Trophoblast cell (in vitro differentiated cells and primary cell): ENCODE results near the gene MAPK7.

Source experiments
- DNase-seq, 2 donors: peaks; one replicate each; pipeline ENCODE4 v3.0.0-alpha.2; 2016
- H2AFZ ChIP-seq: 2 replicates; pipeline ENCODE4 v1.6.1; 2013; ENCODE audit warnings: low read length, moderate library complexity, mild to moderate bottlenecking; ENCODE audit not compliant: insufficient read depth, poor library complexity
- H2AK5ac ChIP-seq: 2 replicates; pipeline ENCODE4 v1.6.1; 2013; ENCODE audit warnings: mild to moderate bottlenecking, low read length
- H2BK120ac ChIP-seq: 2 replicates; pipeline ENCODE4 v1.6.1; 2013; ENCODE audit warnings: low read length, mild to moderate bottlenecking, moderate library complexity; ENCODE audit not compliant: insufficient read depth, poor library complexity
- H2BK12ac ChIP-seq: 2 replicates; pipeline ENCODE4 v1.6.1; 2013; ENCODE audit warnings: mild to moderate bottlenecking, low read length, moderate library complexity
- H2BK5ac ChIP-seq: 2 replicates; pipeline ENCODE4 v1.6.1; 2013; ENCODE audit warnings: low read length, low read depth, moderate library complexity, mild to moderate bottlenecking; ENCODE audit not compliant: poor library complexity
- H3K14ac ChIP-seq: 2 replicates; pipeline ENCODE4 v1.6.1; 2013; ENCODE audit warnings: mild to moderate bottlenecking, low read length
- H3K18ac ChIP-seq: 2 replicates; pipeline ENCODE4 v1.6.1; 2013; ENCODE audit warnings: mild to moderate bottlenecking, low read length
- H3K23ac ChIP-seq: 2 replicates; pipeline ENCODE4 v1.6.1; 2013; ENCODE audit warnings: low read length
- H3K27ac ChIP-seq: 2 replicates; pipeline ENCODE4 v1.5.1; 2013; ENCODE audit warnings: low read depth, mild to moderate bottlenecking, inconsistent platforms, low read length, moderate library complexity
- H3K27me3 ChIP-seq: 2 replicates; pipeline ENCODE4 v1.6.1; 2013; ENCODE audit warnings: inconsistent platforms, mild to moderate bottlenecking, low read length, moderate library complexity; ENCODE audit not compliant: insufficient read depth
- H3K36me3 ChIP-seq, 2 experiments: 1 replicate in 1 of 2; 2 replicates in 1 of 2; pipeline ENCODE4 v1.6.1; 2013; ENCODE audit warnings: low read length in 2 of 2, mild to moderate bottlenecking in 2 of 2, moderate library complexity in 1 of 2; ENCODE audit not compliant: insufficient read depth in 2 of 2, control insufficient read depth in 1 of 2
- H3K4ac ChIP-seq: 2 replicates; pipeline ENCODE4 v1.6.1; 2013; ENCODE audit warnings: low read depth, mild to moderate bottlenecking, low read length, moderate library complexity
- H3K4me1 ChIP-seq, 2 experiments: 1 replicate in 1 of 2; 2 replicates in 1 of 2; pipeline ENCODE4 v1.6.1; 2013; ENCODE audit warnings: low read length in 2 of 2, mild to moderate bottlenecking in 2 of 2, moderate library complexity in 1 of 2; ENCODE audit not compliant: insufficient read depth in 2 of 2, control insufficient read depth in 1 of 2
- H3K4me2 ChIP-seq: 2 replicates; pipeline ENCODE4 v1.6.1; 2013; ENCODE audit warnings: inconsistent platforms, mild to moderate bottlenecking, low read length, moderate library complexity
- H3K4me3 ChIP-seq: 2 replicates; pipeline ENCODE4 v1.5.1; 2013; ENCODE audit warnings: mild to moderate bottlenecking, low read depth, low read length, inconsistent platforms
- H3K79me1 ChIP-seq: one replicate; pipeline ENCODE4 v1.6.1; 2013; ENCODE audit warnings: low read length
- H3K79me2 ChIP-seq: 2 replicates; pipeline ENCODE4 v1.6.1; 2013; ENCODE audit warnings: low read length, mild to moderate bottlenecking; ENCODE audit not compliant: control insufficient read depth, insufficient read depth, poor library complexity
- H3K9ac ChIP-seq: 2 replicates; pipeline ENCODE4 v1.6.1; 2013; ENCODE audit warnings: mild to moderate bottlenecking, low read length
- H3K9me3 ChIP-seq: 2 replicates; pipeline ENCODE4 v1.6.1; 2013; ENCODE audit warnings: low read depth, mild to moderate bottlenecking, control low read depth, inconsistent platforms, low read length; ENCODE audit not compliant: insufficient read depth
- H4K12ac ChIP-seq: 2 replicates; pipeline ENCODE4 v1.6.1; 2013; ENCODE audit warnings: low read depth, mild to moderate bottlenecking, low read length, moderate library complexity
- H4K8ac ChIP-seq: 2 replicates; pipeline ENCODE4 v1.6.1; 2013; ENCODE audit warnings: low read depth, mild to moderate bottlenecking, low read length, moderate library complexity
- H4K91ac ChIP-seq: one replicate; pipeline ENCODE4 v1.6.1; 2013; ENCODE audit warnings: low read depth, mild to moderate bottlenecking, low read length, moderate library complexity
- WGBS: extraction: QIAGEN DNeasy Blood & Tissue Kit; methylation state at CpG from one replicate; pipeline ENCODE4 v1.1.7; 2013; ENCODE audit warnings: missing lambda C conversion rate; ENCODE audit not compliant: insufficient read length, insufficient coverage; ENCODE audit errors: extremely low coverage; 5-methylcytosine and 5-hydroxymethylcytosine counted together

The MAPK7 gene

DNA sequence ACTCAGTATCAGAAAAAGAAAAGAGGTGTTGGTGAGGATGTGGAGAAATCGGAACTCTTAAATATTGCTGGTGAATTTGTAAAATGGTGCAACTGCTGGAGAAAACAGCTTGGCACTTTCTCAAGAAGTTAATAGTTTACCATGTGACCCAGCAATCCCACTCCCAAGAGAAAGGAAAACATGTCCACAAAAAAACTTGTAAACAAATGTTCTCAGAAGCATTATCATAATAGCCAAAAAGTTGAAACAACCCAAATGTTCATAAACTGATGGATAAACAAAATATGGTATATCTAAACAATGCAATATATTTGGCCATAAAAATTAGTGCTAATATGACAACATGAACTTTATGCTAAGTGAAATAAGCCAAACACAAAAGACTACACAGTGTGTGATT is 2.6 kb upstream of the MAPK7 start:
- no peak overlapping the region for H4K91ac ChIP-seq
- no peak for DNase-seq
- H3K27ac ChIP-seq, result no peak overlapping the region
- H3K18ac ChIP-seq, result no peak overlapping the region
- peaks cover 4% of the 10 kb centered on the region for H3K9me3 ChIP-seq
- no peak overlapping the region for H2AFZ ChIP-seq
- peaks cover 6% of the 10 kb centered on the region for H3K79me1 ChIP-seq
- no peak overlapping the region for H2BK120ac ChIP-seq
- no peak overlapping the region for H2BK12ac ChIP-seq
- no peak overlapping the region for H2AK5ac ChIP-seq
- no peak overlapping the region for H4K12ac ChIP-seq
- no peak overlapping the region for H3K9ac ChIP-seq
- H2BK5ac ChIP-seq, result no peak overlapping the region
- WGBS, result no CpG with 5 or more reads among the region's 1 CpG
- H3K4me3 ChIP-seq, result no peak overlapping the region
- no peak overlapping the region for H3K14ac ChIP-seq
- no peak overlapping the region for H4K8ac ChIP-seq
- H3K36me3 ChIP-seq, result peaks cover 9 to 15% of the 10 kb centered on the region in 2 experiments
- H3K4me1 ChIP-seq, result peaks cover 7% of the 10 kb centered on the region in 2 experiments
- no peaks in the 10 kb centered on the region for H3K27me3 ChIP-seq
- no peak overlapping the region for H3K4ac ChIP-seq
- H3K23ac ChIP-seq, result no peak overlapping the region
- peaks cover 9% of the 10 kb centered on the region for H3K79me2 ChIP-seq
- H3K4me2 ChIP-seq, result no peak overlapping the region

DNA sequence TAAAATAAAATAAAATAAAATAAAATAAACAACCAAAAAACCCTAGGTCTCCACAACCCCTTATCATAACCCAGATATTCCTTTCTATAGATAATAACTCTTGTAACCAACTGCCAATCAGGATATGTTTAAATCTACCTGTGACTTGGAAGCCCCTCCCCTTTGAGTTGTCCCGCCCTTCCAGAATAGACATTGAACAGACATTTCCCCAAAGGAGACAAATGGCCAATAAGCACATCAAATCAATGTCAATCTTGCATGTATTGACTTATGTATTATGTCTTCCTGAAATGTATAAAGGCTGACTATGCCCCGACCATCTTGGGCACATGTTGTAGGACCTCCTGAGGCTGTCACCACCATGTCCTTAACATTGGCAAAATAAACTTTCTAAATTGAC is 1.5 kb upstream of the MAPK7 start:
- no peak overlapping the region for H3K4ac ChIP-seq
- peaks cover 9% of the 10 kb centered on the region for H3K79me2 ChIP-seq
- peaks cover 20 to 26% of the 10 kb centered on the region in 2 experiments for H3K36me3 ChIP-seq
- H3K14ac ChIP-seq, result no peak overlapping the region
- no peak overlapping the region for H3K18ac ChIP-seq
- H3K9ac ChIP-seq, result no peak overlapping the region
- H3K4me1 ChIP-seq, result peaks cover 6 to 7% of the 10 kb centered on the region in 2 experiments
- H3K27ac ChIP-seq, result no peak overlapping the region
- no peak overlapping the region for H2BK12ac ChIP-seq
- H3K4me3 ChIP-seq, result no peak overlapping the region
- H3K27me3 ChIP-seq, result no peaks in the 10 kb centered on the region
- no peak overlapping the region for H4K12ac ChIP-seq
- H4K91ac ChIP-seq, result no peak overlapping the region
- H2AFZ ChIP-seq, result no peak overlapping the region
- peaks cover 6% of the 10 kb centered on the region for H3K79me1 ChIP-seq
- WGBS, result no CpG with 5 or more reads among the region's 2 CpGs
- peak overlapping the region; percentile 73 for H3K4me2 ChIP-seq
- H4K8ac ChIP-seq, result no peak overlapping the region
- DNase-seq, result peak; percentile 15 to 59
- no peaks in the 10 kb centered on the region for H3K9me3 ChIP-seq
- no peak overlapping the region for H2BK5ac ChIP-seq
- H3K23ac ChIP-seq, result no peak overlapping the region
- H2AK5ac ChIP-seq, result no peak overlapping the region
- H2BK120ac ChIP-seq, result no peak overlapping the region

GRCh38 chr17:19377602-19378415 is 489 bp upstream of the MAPK7 start:
- Histone ChIP-seq H3K9ac (peak overlapping the region; percentile 18), H2BK12ac (no peak overlapping the region), H3K4me2 (peak overlapping the region; percentile 73), H3K4me1 (peaks cover 6 to 7% of the 10 kb centered on the region in 2 experiments), H3K23ac (no peak overlapping the region), H3K36me3 (peaks cover 30 to 36% of the 10 kb centered on the region in 2 experiments), H3K18ac (peak overlapping the region; percentile 51), H3K14ac (peak overlapping the region; percentile 79), H4K12ac (peak overlapping the region; percentile 5), H3K9me3 (no peaks in the 10 kb centered on the region), H3K79me1 (peaks cover 6% of the 10 kb centered on the region), H4K8ac (peak overlapping the region; percentile 75), H2AK5ac (no peak overlapping the region), H2AFZ (peak overlapping the region; percentile 9), H3K79me2 (peaks cover 9% of the 10 kb centered on the region), H3K4ac (peak overlapping the region; percentile 36), H2BK120ac (peak overlapping the region; percentile 81), H2BK5ac (peak overlapping the region; percentile 82), H3K27ac (peak overlapping the region; percentile 97), H4K91ac (peak overlapping the region; percentile 33), H3K4me3 (peak overlapping the region; percentile 77), H3K27me3 (no peaks in the 10 kb centered on the region)
- peak; percentile 99 for DNase-seq
- no CpG with 5 or more reads among the region's 67 CpGs for WGBS

DNA sequence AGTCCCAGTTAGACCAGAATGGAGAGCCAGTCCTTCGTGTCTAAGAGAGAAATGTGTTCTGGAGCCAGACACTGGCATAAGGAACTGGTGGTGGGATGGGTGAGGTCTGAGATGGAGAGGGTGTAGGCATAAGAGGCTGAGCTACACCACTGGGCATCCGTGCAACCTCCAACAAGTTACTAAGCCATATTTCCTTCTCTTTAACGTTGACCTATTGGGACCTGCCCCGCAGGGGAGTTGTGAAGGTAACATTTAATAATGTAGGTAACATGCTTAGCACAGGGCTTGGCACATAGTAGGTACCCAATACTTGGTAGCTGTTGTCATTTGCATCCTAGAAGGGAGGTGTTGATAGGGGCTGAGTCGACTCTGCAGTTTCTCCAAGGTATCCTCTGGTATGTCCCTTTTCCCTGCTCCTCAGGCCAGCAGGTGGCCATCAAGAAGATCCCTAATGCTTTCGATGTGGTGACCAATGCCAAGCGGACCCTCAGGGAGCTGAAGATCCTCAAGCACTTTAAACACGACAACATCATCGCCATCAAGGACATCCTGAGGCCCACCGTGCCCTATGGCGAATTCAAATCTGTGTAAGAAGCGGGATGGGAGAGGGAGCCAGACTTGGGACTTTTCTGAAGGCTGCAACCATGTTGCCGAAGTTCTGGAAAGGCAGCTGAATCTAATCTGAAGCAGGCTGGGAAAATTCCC is 1.2 kb downstream of the MAPK7 start:
- H3K36me3 ChIP-seq, result peaks cover 46 to 52% of the 10 kb centered on the region in 2 experiments
- H3K79me1 ChIP-seq, result peaks cover 6% of the 10 kb centered on the region
- DNase-seq, result no peak
- H3K14ac ChIP-seq, result no peak overlapping the region
- H2BK5ac ChIP-seq, result no peak overlapping the region
- no peaks in the 10 kb centered on the region for H3K9me3 ChIP-seq
- no peak overlapping the region for H3K18ac ChIP-seq
- no peak overlapping the region for H2BK12ac ChIP-seq
- no peak overlapping the region for H2AFZ ChIP-seq
- peak overlapping the region; percentile 48 for H3K4ac ChIP-seq
- H3K4me3 ChIP-seq, result peak overlapping the region; percentile 82
- no peak overlapping the region for H3K23ac ChIP-seq
- no peak overlapping the region for H2BK120ac ChIP-seq
- H3K27ac ChIP-seq, result no peak overlapping the region
- peaks cover 9% of the 10 kb centered on the region for H3K79me2 ChIP-seq
- WGBS, result no CpG with 5 or more reads among the region's 13 CpGs
- no peak overlapping the region for H2AK5ac ChIP-seq
- H4K8ac ChIP-seq, result no peak overlapping the region
- H3K9ac ChIP-seq, result peak overlapping the region; percentile 33
- H3K4me2 ChIP-seq, result peak overlapping the region; percentile 65
- H4K91ac ChIP-seq, result no peak overlapping the region
- H3K4me1 ChIP-seq, result peaks cover 6 to 7% of the 10 kb centered on the region in 2 experiments
- no peak overlapping the region for H4K12ac ChIP-seq
- H3K27me3 ChIP-seq, result no peaks in the 10 kb centered on the region
